HG02798 (cell line): ENCODE data around the gene MRTFB.

ENCODE experiments used
- ATAC-seq: cut with Tn5 transposase; IDR thresholded peaks from one replicate; pipeline ENCODE4 v1.9.1; 2021; ENCODE audit warnings: mild to moderate bottlenecking; ENCODE audit not compliant: unreplicated experiment, poor library complexity

MRTFB gene

GRCh38 chr16:14061732-14062259, 9.3 kb upstream of the MRTFB start:
- ATAC-seq = no peak

DNA sequence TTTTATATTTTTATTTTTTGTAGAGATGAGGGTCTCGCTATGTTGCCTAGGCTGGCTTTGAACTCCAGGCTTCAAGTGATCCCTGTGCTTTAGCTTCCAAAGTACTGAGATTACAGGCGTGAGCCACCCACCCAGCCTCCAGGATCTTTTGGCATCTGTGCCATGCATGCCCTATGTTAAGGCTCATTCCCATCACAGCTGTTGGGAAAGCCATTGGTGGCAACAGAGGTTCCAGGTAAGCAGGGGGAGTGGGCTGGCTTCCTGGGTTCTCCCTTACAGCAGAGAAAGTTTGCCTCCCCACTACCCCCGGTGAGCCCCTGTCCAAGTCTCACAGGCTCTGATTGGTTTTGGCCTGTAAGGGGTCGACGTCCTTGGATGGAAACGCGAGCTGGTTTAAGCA, 8.9 kb upstream of the MRTFB start:
- ATAC-seq = no peak

GRCh38 chr16:14063618-14064581, 7.2 kb upstream of the MRTFB start:
- no peak for ATAC-seq

DNA sequence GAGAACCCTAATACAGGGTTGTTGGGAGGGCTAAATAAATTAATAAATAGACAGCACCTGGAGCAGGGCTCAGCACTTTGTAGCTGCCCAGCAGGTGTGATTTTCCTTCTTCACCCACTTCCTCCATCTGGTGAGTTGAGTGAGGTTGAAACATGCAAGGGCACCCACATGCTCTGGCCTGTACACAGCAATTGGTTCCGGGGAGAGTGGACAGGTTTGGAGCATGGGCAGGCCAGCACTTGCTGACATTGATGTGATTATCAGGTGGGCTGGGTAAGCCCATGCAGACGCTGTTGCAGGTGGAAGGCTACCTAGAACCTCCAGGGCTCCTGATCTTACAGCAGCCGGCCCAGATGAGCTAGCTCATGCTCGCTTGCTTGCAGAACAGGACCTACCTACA, 1.3 kb upstream of the MRTFB start:
- no peak for ATAC-seq

DNA sequence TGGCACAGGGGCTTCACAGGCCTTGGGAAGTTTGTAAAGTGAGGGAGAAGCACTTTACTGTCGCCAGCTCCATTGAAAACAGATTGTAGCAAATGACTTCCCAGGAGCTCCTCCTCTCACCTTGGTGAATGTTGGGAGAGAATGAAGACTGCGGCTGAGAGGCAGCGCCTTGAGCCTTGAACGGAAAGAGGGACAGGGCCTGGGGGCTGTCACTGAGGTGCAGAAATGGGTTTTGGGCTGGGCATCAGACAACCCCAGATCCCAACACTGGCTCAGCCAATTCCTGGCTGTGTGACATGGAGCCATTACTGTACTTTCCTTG, 603 bp upstream of the MRTFB start:
- ATAC-seq = no peak

DNA sequence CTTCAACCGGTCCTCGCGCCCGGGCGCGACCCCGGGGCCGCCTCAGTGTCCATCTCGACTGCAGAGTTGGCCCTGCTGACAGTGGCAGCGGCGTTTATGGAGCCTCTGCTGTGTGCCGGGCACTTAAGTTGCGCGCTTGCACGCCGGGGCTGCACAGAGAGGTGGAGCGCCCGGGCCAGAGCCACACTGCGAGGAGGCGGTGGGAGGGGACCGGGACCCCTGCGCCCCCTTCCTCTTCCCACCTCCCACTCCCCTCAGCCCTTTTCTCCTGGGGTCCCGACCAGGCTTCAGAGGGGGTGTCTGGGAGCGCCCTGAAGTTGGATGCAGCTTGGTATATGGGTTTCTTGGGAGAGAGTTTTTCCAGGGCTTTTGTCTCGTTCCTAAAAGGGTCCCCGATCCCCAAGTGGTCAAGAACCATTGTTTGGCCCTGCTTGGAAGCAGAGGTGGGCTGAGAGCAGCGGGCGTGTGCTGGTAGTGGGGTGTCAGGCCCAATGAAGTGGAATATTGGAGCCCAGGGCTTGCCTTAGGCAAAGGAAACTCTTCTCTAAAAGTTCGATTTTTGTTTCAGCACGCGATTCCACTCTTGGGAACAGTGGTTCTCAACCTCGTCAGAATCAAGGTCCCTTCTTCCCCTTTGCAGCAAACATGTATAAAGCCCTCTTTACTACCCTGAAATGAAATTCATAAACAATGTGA, 605 bp downstream of the MRTFB start:
- ATAC-seq = peak; percentile 34

GRCh38 chr16:14072360-14072759, 1.2 kb downstream of the MRTFB start:
- no peak for ATAC-seq

DNA sequence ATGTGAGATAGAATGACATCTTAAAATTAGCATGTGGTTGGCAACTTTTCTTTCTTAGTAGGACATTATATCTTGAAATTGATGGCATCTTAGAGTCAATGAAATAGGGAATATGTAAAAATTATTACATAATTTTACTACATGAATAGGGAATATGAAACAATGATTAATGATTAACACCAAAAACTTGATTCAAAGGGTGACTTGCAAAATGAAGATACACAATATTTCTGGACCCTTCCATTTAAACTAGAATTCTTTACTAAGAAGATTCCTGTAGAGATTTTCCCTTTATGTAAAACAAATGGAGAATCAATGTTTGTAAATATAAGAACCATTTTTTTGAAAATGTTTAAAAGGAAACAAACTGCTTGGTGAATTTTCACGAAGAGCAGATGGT, 3.4 kb downstream of the MRTFB start:
- no peak for ATAC-seq

DNA sequence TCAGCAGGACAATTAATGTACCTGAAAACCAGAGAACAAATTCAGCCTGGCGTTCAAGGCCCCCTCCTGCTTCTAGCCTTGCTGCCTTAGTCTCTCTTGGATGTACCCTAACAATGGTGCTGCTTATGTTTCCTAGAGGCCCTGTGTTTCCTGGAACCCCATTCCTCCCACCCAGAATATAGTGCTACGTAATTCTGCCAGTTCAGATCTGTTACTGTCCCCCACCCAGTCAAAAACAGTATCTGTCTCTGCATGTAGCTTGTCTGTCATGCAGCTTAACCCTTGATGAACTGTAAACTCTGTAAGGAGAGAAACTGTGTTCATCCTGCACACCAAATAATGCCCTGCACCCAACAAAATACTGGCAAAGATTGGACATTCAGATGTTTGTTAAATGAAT, 6.8 kb downstream of the MRTFB start:
- no peak for ATAC-seq

DNA sequence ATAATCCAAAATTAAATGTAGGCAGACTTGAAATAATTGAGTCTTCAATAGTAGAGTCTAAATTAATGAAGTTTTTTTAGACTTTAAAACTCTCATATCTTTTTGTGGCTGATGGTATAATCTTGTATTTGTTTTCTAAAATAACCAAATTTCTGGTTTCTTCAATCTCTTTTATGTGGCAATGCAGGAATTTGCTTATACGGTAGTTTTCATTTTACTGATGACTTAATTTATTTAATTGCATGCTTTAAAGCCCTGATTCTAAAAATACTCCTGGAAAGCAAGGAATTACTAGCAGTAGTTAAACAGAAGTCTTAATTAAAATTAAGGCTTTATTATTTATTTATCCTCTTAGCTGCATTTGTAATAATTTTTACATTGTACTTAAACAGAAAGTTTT, 15.4 kb downstream of the MRTFB start:
- no peak for ATAC-seq

DNA sequence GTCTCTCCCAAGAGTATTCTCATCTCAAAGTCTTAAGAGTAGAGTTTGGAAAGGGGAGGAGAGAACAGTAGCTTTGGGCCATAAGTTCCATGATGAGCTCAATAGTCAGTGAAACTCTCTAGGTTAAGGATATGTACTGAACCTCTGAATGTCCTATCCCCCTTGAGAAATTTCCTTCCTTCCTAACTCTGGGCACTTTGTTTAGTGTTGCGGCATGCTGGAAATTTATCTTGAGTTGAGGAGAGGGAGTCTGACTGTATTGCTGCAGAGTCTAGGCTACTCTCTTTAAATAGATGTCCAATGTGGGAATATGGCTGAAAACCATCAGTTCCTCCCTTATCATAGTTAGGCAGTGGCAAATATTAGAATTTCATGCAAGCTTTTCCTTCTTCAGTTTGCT, 16.1 kb downstream of the MRTFB start:
- no peak for ATAC-seq

DNA sequence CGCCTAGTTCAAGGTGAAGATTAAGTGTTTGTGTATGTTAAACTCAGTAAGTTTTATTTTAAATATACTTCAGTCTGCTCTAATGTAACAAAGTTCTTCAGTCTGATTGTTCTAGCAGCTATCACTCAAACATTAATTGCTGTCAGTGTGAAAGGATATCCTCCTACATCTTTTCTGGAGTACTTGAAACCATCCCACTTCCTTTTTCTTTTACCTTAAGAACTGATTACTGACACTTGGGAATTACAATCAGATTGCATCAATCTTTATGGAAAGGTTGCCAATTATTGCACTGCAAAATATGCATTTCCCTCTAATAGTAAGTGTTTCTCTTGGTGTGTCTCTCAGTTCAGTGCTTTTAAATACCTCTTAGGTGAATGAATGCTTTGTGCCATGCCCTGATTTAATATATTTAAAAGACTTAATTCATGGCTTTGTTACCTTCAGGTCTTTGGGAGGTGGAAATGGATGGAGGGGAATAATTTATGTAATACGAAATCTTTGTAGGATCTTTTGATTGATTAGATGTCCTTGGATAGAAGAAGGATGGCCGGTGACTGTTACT, 16.6 kb downstream of the MRTFB start:
- no peak for ATAC-seq

DNA sequence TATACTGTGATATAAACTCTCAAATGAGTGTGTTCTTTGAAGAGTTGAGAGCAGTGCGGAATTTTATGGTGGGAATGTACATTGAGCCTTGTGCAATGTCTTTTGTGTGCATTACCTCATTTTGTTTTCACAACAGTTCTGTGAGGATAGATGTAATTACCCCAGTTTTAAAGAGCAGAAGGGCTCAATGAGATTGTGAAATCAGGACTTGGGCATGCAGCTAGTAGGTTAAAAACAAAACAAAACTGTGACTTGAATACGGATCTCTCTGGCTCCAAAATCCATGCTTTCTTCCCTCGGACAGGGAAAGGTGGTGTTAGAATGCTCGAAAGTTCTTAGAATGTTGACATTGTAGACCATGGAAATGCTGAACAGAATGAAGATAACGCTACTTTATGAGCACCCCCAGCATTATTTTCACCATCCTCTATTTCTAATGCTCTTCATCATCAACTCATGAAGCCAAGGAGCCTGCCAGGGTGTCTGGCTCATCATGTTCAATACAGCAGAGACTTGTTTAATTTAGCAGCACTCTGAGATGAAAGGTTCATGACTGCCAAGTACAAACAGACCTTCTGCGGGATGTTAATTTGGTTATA, 17.1 kb downstream of the MRTFB start:
- no peak for ATAC-seq

GRCh38 chr16:14089283-14089823, 18.2 kb downstream of the MRTFB start:
- ATAC-seq = no peak

DNA sequence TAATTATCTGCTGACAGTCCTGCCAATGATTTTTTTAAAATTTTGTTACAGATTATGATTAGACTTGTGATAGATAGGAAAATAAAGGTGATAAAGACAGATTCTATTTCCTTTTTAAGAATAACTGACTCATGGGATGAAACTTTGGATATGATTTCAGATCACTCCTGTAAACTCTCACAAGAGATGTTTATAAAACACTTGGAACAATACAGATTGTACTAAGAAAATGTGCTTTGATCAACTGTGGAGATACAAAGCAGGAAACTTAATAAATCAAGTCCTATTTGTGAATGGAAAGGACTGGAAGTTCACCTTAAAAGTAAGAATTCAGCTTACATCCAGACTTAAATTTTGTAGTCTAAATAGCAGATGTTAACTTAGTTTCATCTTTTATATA, 21.4 kb downstream of the MRTFB start:
- no peak for ATAC-seq

DNA sequence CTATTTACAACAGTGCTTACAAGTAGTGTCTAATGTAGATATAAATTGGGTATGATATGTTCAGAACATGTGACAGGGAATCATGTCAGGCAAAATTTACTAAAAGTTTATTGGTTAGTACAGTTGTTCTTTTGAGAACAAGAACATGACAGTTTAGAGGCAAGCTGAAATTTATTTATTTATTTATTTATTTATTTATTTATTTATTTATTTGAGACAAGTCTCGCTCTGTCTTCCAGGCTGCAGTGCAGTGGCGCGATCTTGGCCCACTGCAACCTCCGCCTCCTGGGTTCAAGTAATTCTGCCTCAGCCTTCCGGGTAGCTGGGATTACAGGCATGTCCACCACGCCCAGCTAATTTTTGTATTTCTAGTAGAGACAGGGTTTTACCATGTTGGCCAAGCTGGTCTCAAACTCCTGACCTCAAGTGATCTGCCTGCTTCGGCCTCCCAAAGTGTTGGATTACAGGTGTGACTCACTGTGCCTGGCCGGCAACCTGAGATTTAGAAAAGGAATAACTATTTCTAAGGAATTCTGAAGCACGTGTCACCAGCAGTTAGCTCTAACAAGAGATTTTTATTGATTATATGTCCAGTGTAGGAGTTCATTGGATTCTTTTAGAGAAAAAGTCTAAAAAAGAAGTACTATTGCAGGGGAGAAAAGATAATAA, 24.9 kb downstream of the MRTFB start:
- ATAC-seq = no peak

DNA sequence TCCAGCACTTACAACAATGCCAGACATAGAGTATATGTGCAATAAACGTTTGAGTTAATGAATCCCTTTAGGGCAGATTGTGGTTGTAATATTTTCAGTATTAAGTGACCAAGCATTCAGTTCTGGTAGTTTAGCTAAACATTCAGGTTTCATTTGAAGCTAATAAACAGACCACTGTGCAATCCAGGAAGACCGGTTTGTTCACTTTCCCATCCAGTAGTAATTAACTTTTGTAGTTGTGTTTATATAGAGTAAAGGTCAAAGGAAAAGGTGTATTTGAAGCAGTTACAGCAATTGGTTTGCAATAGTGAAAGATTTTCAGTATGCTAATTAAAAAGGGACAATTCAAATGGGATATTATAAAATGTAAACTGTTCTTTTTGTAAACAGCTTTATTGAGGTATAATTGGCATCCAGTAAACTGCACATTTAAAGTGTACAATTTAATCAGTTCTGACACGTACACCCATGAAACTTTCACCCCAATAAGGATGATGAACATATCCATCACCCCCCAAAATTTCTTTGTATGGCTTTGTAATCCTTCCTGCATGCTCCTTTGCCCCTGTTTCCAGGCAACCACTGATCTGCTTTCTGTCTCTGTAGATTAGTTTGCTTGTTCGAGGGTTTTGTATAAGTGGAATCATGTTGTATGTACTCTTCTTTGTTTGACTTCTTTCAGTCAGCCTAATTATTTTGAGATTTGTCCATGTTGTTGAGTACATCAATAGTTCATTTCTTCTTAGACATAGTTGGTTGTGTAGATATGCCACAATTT, 26.3 kb downstream of the MRTFB start:
- no peak for ATAC-seq

DNA sequence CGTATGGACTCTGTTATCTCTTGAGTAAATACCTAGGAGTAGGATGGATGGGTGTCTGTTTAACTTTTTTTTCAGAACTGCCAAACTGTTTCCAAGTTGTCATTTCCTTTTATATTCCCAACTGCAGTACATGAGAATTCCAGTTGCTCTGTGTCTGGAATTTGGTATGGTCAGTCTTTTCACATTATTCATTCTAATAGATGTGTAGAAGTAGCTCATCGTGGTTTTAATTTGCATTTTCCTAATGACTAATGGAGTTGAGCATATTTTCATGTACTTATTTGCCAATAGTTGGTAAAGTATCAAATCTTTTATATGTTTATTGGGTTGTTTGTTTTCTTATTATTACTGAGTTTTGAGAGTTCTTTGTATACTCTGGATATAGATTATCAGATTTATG, 27.0 kb downstream of the MRTFB start:
- no peak for ATAC-seq

- ATAC-seq = no peak
These were observed 29.7 kb downstream of the MRTFB start for GRCh38 chr16:14100825-14101224.
